ENCODE measurements around the gene ZNF630. TPM values are rescaled to one million over a fixed set of nuclear protein-coding genes. Genes with fewer than 3 reads are reported as not detected.

ZNF630 gene
- total and polyA plus RNA-seq, 10 donors: 1.0 to 7.2 (median 4.1) TPM

- Histone ChIP-seq H3K36me3 (peaks cover 4 to 59% (median 28%) of the 10 kb centered on the region in 6 donors), H3K9me3 (peaks cover 3 to 61% (median 27%) of the 10 kb centered on the region in 8 donors), H3K4me3 (no peak overlapping the region), H3K27ac (no peak overlapping the region), H3K4me1 (no peaks in the 10 kb centered on the region), H3K27me3 (replicated peaks in 1 of 7) (no peaks in the 10 kb centered on the region)
- WGBS, 5 donors: 79 to 100% (median 93%) methylated on average over 1 of the region's 1 CpG
- intact Hi-C loops (cut with DNase I; ENCODE audit: low total_unique reads): no loop called here
- no peak for TF ChIP-seq POLR2A (IDR thresholded peaks at IDR 0.05)
- TF ChIP-seq POLR2AphosphoS5 (IDR thresholded peaks at IDR 0.05): no peak
- no peak for TF ChIP-seq CTCF (IDR thresholded peaks at IDR 0.05 in 8 of 11, conservative IDR thresholded peaks at IDR 0.05 in 3 of 11)
- DNase-seq: no peak
These were observed 12.2 kb downstream of the ZNF630 start for GRCh38 chrX:48059296-48059639.

GRCh38 chrX:48058621-48059295 lies 12.7 kb downstream of the ZNF630 start:
- no peak for TF ChIP-seq POLR2A (IDR thresholded peaks at IDR 0.05)
- no peak for TF ChIP-seq CTCF (IDR thresholded peaks at IDR 0.05 in 8 of 11, conservative IDR thresholded peaks at IDR 0.05 in 3 of 11)
- no peak for TF ChIP-seq POLR2AphosphoS5 (IDR thresholded peaks at IDR 0.05)

GRCh38 chrX:48046846-48047245 lies 24.6 kb downstream of the ZNF630 start:
- H3K9me3 ChIP-seq: no peaks in the 10 kb centered on the region
- H3K4me1 ChIP-seq: no peaks in the 10 kb centered on the region
- 61 to 96% (median 90%) methylated on average over 4 to 5 of the region's 5 CpGs for WGBS, 5 donors
- no peak overlapping the region for H3K4me3 ChIP-seq
- intact Hi-C loops (cut with DNase I; ENCODE audit: low total_unique reads): no loop called here
- TF ChIP-seq CTCF (IDR thresholded peaks at IDR 0.05 in 8 of 11, conservative IDR thresholded peaks at IDR 0.05 in 3 of 11) (no peak), POLR2A (IDR thresholded peaks at IDR 0.05) (no peak), POLR2AphosphoS5 (IDR thresholded peaks at IDR 0.05) (no peak)
- H3K36me3 ChIP-seq: no peaks in the 10 kb centered on the region
- no peak overlapping the region for H3K27ac ChIP-seq
- DNase-seq: no peak
- no peaks in the 10 kb centered on the region for H3K27me3 ChIP-seq (replicated peaks in 1 of 7)

More at GRCh38 chrX:48058621-48059295, 12.7 kb downstream of the ZNF630 start:
- peaks cover 4 to 56% (median 27%) of the 10 kb centered on the region in 6 donors for H3K36me3 ChIP-seq
- WGBS, 5 donors: 63 to 98% (median 81%) methylated on average over 2 of the region's 2 CpGs
- H3K27me3 ChIP-seq (replicated peaks in 1 of 7): no peaks in the 10 kb centered on the region
- no peak for DNase-seq
- intact Hi-C loops (cut with DNase I; ENCODE audit: low total_unique reads): no loop called here
- no peak overlapping the region for H3K4me3 ChIP-seq
- no peak overlapping the region for H3K27ac ChIP-seq
- peaks cover 3 to 61% (median 27%) of the 10 kb centered on the region in 8 donors for H3K9me3 ChIP-seq
- H3K4me1 ChIP-seq: no peaks in the 10 kb centered on the region

- Histone ChIP-seq H3K9me3 (no peaks in the 10 kb centered on the region), H3K27me3 (replicated peaks in 1 of 7) (no peaks in the 10 kb centered on the region), H3K4me3 (no peak overlapping the region), H3K4me1 (no peaks in the 10 kb centered on the region), H3K27ac (peak overlapping the region in 3 of 8 donors; percentile 0 to 44 (median 28)), H3K36me3 (peaks cover 0 to 7% (median 0%) of the 10 kb centered on the region in 6 donors)
- 57 to 82% (median 72%) methylated on average over 7 to 8 of the region's 8 CpGs for WGBS, 5 donors
- DNase-seq: no peak
- intact Hi-C loops (cut with DNase I; ENCODE audit: low total_unique reads): no loop called here
- TF ChIP-seq CTCF (IDR thresholded peaks at IDR 0.05 in 8 of 11, conservative IDR thresholded peaks at IDR 0.05 in 3 of 11): no peak
- no peak for TF ChIP-seq POLR2AphosphoS5 (IDR thresholded peaks at IDR 0.05)
- no peak for TF ChIP-seq POLR2A (IDR thresholded peaks at IDR 0.05)
These were observed 25.8 kb downstream of the ZNF630 start for GRCh38 chrX:48045410-48046311.

Data from spleen (tissue), 11 donors.